ENCODE results near the gene COPZ1.
"Not testable (repeated sequence)": the region's sequence is repeated elsewhere in the genome, so short reads cannot be mapped to it uniquely, and the experiment has no call there.

The COPZ1 gene

GRCh38 chr12:54324617-54325441, at the start of gene COPZ1:
COPZ1 (plus strand) TSS chr12:54325131; CDS start chr12:54325164, 33 bp downstream.
- peak; percentile 100 for DNase-seq (ENCODE audit: low spot score)

GRCh38 chr12:54276368-54276767, 48.6 kb upstream of the COPZ1 start:
- no peak for DNase-seq (ENCODE audit: low spot score)

- peak; percentile 58 for DNase-seq (ENCODE audit: low spot score)
Measured at GRCh38 chr12:54277823-54278276, 47.1 kb upstream of the COPZ1 start.

GRCh38 chr12:54279227-54279631, 45.7 kb upstream of the COPZ1 start:
- DNase-seq (ENCODE audit: low spot score): no peak

GRCh38 chr12:54279632-54280467, 45.1 kb upstream of the COPZ1 start, which contains the start of gene CBX5:
CBX5 (minus strand) TSS chr12:54280122; CDS start chr12:54257650, 22,472 bp downstream.
- peak; percentile 99 for DNase-seq (ENCODE audit: low spot score)

GRCh38 chr12:54280468-54281260, 44.3 kb upstream of the COPZ1 start, which contains the start of gene HNRNPA1:
HNRNPA1 (plus strand) TSS chr12:54280726; CDS start chr12:54280808, 82 bp downstream.
- DNase-seq (ENCODE audit: low spot score): peak; percentile 100

- DNase-seq (ENCODE audit: low spot score): not testable (repeated sequence)
Measured at GRCh38 chr12:54281261-54281638, 43.7 kb upstream of the COPZ1 start.

- DNase-seq (ENCODE audit: low spot score): not testable (repeated sequence)
Measured at GRCh38 chr12:54281694-54282093, 43.2 kb upstream of the COPZ1 start.

GRCh38 chr12:54282949-54283593, 41.9 kb upstream of the COPZ1 start:
- no peak for DNase-seq (ENCODE audit: low spot score)

GRCh38 chr12:54284070-54284780, 40.7 kb upstream of the COPZ1 start:
- DNase-seq (ENCODE audit: low spot score): not testable (repeated sequence)

- no peak for DNase-seq (ENCODE audit: low spot score)
Measured at GRCh38 chr12:54285150-54286041, 39.5 kb upstream of the COPZ1 start.

- no peak for DNase-seq (ENCODE audit: low spot score)
Measured at GRCh38 chr12:54286042-54287030, 38.6 kb upstream of the COPZ1 start.

- no peak for DNase-seq (ENCODE audit: low spot score)
Measured at GRCh38 chr12:54287261-54288157, 37.4 kb upstream of the COPZ1 start.

GRCh38 chr12:54292083-54292930, 32.6 kb upstream of the COPZ1 start:
- no peak for DNase-seq (ENCODE audit: low spot score)

GRCh38 chr12:54292931-54293241, 32.0 kb upstream of the COPZ1 start:
- no peak for DNase-seq (ENCODE audit: low spot score)

GRCh38 chr12:54294152-54294952, 30.6 kb upstream of the COPZ1 start:
- no peak for DNase-seq (ENCODE audit: low spot score)

All from RKO (cell line).